Hematopoietic multipotent progenitor cell treated with erythropoietin and hydrocortisone succinate and interleukin-3 and kit ligand, for 6 days (in vitro differentiated cells): Measurements from ENCODE around the gene SAMHD1.
"Not testable (repeated sequence)": the region's sequence is repeated elsewhere in the genome, so short reads cannot be mapped to it uniquely, and the experiment has no call there.

Experiments
- DNase-seq: peaks from one replicate; pipeline ENCODE4 v3.0.0-alpha.2; 2015

The SAMHD1 gene

GRCh38 chr20:36951979-36952738 is 651 bp upstream of the SAMHD1 start:
- no peak for DNase-seq

GRCh38 chr20:36950414-36951197 is 902 bp downstream of the SAMHD1 start:
- peak; percentile 18 for DNase-seq

- no peak for DNase-seq
These were observed 10.1 kb downstream of the SAMHD1 start for GRCh38 chr20:36941401-36941835.

- DNase-seq = no peak
These were observed 14.1 kb downstream of the SAMHD1 start for GRCh38 chr20:36937402-36937770.

GRCh38 chr20:36936761-36937401 is 14.6 kb downstream of the SAMHD1 start:
- DNase-seq = not testable (repeated sequence)

GRCh38 chr20:36936341-36936740 is 15.2 kb downstream of the SAMHD1 start:
- DNase-seq = no peak

- DNase-seq = not testable (repeated sequence)
These were observed 17.9 kb downstream of the SAMHD1 start for GRCh38 chr20:36933571-36933970.

- peak; percentile 13 for DNase-seq
These were observed 18.8 kb downstream of the SAMHD1 start for GRCh38 chr20:36932476-36933426.

GRCh38 chr20:36932067-36932466 is 19.4 kb downstream of the SAMHD1 start:
- not testable (repeated sequence) for DNase-seq

- no peak for DNase-seq
These were observed 21.8 kb downstream of the SAMHD1 start for GRCh38 chr20:36929691-36930090.

- no peak for DNase-seq
These were observed 22.2 kb downstream of the SAMHD1 start for GRCh38 chr20:36929290-36929689.

GRCh38 chr20:36927704-36928103 is 23.8 kb downstream of the SAMHD1 start:
- no peak for DNase-seq

- DNase-seq = no peak
These were observed 24.8 kb downstream of the SAMHD1 start for GRCh38 chr20:36926653-36927200.

GRCh38 chr20:36925234-36925633 is 26.3 kb downstream of the SAMHD1 start:
- DNase-seq = no peak

GRCh38 chr20:36924167-36925045 is 27.1 kb downstream of the SAMHD1 start:
- DNase-seq = peak; percentile 84

GRCh38 chr20:36920334-36920730 is 31.2 kb downstream of the SAMHD1 start:
- DNase-seq = no peak

- peak; percentile 81 for DNase-seq
These were observed 31.7 kb downstream of the SAMHD1 start for GRCh38 chr20:36919715-36920333.

- DNase-seq = no peak
These were observed 33.6 kb downstream of the SAMHD1 start for GRCh38 chr20:36917943-36918342.

GRCh38 chr20:36917240-36917639 is 34.3 kb downstream of the SAMHD1 start:
- no peak for DNase-seq

GRCh38 chr20:36916199-36916598 is 35.3 kb downstream of the SAMHD1 start:
- DNase-seq = no peak

- no peak for DNase-seq
These were observed 42.9 kb downstream of the SAMHD1 start for GRCh38 chr20:36908603-36909002.
